ENCODE data around the gene NPHP4.

DNA sequence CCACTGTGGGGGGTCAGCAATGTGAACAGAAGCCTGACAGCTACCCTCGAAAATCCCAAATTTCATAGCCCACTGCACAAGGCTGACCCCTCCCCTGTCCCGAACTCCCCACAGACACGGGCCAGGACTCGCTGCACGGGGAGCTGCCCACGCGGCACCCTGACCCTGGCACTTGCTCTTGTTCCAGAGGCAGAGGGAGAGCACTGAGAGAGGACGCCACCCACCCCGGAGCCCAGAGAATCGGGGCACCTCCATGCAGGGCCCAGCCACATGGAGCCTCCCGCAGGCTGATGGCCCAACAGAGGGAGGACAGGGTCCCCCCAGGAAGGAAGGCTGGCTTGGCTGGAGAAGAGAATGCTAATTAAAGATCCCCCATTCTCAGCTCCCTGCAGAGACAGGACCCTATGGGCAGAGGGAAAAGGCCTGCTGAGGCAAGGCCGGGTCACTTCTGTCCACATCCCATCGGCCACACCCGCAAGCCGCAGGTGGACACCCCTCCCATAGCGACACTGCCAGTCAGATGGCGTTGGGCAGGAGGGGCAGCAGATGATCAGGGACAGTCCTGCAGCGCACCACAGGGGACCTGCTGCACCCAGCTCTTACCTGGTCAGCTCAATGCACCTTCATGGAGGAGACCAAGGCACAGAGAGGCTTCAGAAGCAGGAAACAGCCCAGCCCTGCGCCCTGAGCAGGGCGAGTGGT lies 136.9 kb downstream of the NPHP4 start:
- TF ChIP-seq, protein P1, sequence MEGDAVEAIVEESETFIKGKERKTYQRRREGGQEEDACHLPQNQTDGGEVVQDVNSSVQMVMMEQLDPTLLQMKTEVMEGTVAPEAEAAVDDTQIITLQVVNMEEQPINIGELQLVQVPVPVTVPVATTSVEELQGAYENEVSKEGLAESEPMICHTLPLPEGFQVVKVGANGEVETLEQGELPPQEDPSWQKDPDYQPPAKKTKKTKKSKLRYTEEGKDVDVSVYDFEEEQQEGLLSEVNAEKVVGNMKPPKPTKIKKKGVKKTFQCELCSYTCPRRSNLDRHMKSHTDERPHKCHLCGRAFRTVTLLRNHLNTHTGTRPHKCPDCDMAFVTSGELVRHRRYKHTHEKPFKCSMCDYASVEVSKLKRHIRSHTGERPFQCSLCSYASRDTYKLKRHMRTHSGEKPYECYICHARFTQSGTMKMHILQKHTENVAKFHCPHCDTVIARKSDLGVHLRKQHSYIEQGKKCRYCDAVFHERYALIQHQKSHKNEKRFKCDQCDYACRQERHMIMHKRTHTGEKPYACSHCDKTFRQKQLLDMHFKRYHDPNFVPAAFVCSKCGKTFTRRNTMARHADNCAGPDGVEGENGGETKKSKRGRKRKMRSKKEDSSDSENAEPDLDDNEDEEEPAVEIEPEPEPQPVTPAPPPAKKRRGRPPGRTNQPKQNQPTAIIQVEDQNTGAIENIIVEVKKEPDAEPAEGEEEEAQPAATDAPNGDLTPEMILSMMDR (IDR thresholded peaks at IDR 0.05): no peak
- no peak for TF ChIP-seq GABPB1 (CRISPR knock-in tag; IDR thresholded peaks at IDR 0.05)
- no peak for TF ChIP-seq FOXJ3 (CRISPR knock-in tag; IDR thresholded peaks at IDR 0.05; ENCODE audit: borderline replicate concordance)
- no peak for TF ChIP-seq ZBTB43 (CRISPR knock-in tag; IDR thresholded peaks at IDR 0.05)
- TF ChIP-seq, protein P2, sequence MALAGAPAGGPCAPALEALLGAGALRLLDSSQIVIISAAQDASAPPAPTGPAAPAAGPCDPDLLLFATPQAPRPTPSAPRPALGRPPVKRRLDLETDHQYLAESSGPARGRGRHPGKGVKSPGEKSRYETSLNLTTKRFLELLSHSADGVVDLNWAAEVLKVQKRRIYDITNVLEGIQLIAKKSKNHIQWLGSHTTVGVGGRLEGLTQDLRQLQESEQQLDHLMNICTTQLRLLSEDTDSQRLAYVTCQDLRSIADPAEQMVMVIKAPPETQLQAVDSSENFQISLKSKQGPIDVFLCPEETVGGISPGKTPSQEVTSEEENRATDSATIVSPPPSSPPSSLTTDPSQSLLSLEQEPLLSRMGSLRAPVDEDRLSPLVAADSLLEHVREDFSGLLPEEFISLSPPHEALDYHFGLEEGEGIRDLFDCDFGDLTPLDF (CRISPR knock-in tag; IDR thresholded peaks at IDR 0.05): no peak
- TF ChIP-seq ZNF263 (CRISPR knock-in tag; IDR thresholded peaks at IDR 0.05; ENCODE audit: low read depth): no peak
- no peak for TF ChIP-seq NFYB (CRISPR knock-in tag; conservative IDR thresholded peaks at IDR 0.05; ENCODE audit: low read depth)
- no peak for TF ChIP-seq CREB1 (CRISPR knock-in tag; IDR thresholded peaks at IDR 0.05)
